ENCODE data around the gene CHST3.
"Not testable (repeated sequence)": the region's sequence is repeated elsewhere in the genome, so short reads cannot be mapped to it uniquely, and the experiment has no call there.

The CHST3 gene

GRCh38 chr10:71985542-71986250 lies 21.5 kb downstream of the CHST3 start:
- Histone ChIP-seq H3K23ac (ENCODE audit: low read length) (no peak overlapping the region), H4K8ac (ENCODE audit: low read depth, low read length) (no peak overlapping the region), H3K79me2 (ENCODE audit: control insufficient read depth, insufficient read depth, low read length) (no peaks in the 10 kb centered on the region), H2BK120ac (ENCODE audit: low read depth, low read length) (no peak overlapping the region), H2BK15ac (replicated peaks; ENCODE audit: low read depth) (no peak overlapping the region), H3K18ac (ENCODE audit: low read length) (no peak overlapping the region), H3K4ac (ENCODE audit: low read depth, low read length) (no peak overlapping the region), H3K4me2 (ENCODE audit: low read length) (no peak overlapping the region), H2BK5ac (ENCODE audit: low read length) (no peak overlapping the region), H3K36me3 (ENCODE audit: control insufficient read depth, insufficient read depth, low read length) (no peaks in the 10 kb centered on the region), H3K79me1 (ENCODE audit: low read length) (no peaks in the 10 kb centered on the region), H2AK5ac (ENCODE audit: low read length) (no peak overlapping the region), H3K27me3 (ENCODE audit: insufficient read depth, low read length, poor library complexity) (no peaks in the 10 kb centered on the region), H3K56ac (ENCODE audit: low read length) (no peak overlapping the region), H3K27ac (ENCODE audit: low read depth, low read length) (no peak overlapping the region), H3K4me1 (ENCODE audit: control insufficient read depth, low read depth, low read length) (no peaks in the 10 kb centered on the region), H4K5ac (ENCODE audit: low read length) (no peak overlapping the region), H3K9ac (ENCODE audit: low read length) (no peak overlapping the region), H3K4me3 (ENCODE audit: low read length) (no peak overlapping the region)
- WGBS (ENCODE audit: extremely low coverage, insufficient coverage, low lambda C conversion rate), result no CpG with 5 or more reads among the region's 4 CpGs
- DNase-seq, result no peak

- no CpG with 5 or more reads among the region's 6 CpGs for WGBS (ENCODE audit: extremely low coverage, insufficient coverage, low lambda C conversion rate)
These were observed 24.7 kb downstream of the CHST3 start for GRCh38 chr10:71988895-71989294.

GRCh38 chr10:71989661-71990454 lies 25.7 kb downstream of the CHST3 start:
- H3K9ac ChIP-seq (ENCODE audit: low read length), result no peak overlapping the region
- no peak overlapping the region for H3K27ac ChIP-seq (ENCODE audit: low read depth, low read length)
- H2BK5ac ChIP-seq (ENCODE audit: low read length), result no peak overlapping the region
- no peaks in the 10 kb centered on the region for H3K4me1 ChIP-seq (ENCODE audit: control insufficient read depth, low read depth, low read length)
- H3K56ac ChIP-seq (ENCODE audit: low read length), result no peak overlapping the region
- H2AK5ac ChIP-seq (ENCODE audit: low read length), result no peak overlapping the region
- WGBS (ENCODE audit: extremely low coverage, insufficient coverage, low lambda C conversion rate), result no CpG with 5 or more reads among the region's 6 CpGs
- no peak overlapping the region for H3K4me2 ChIP-seq (ENCODE audit: low read length)
- H3K4me3 ChIP-seq (ENCODE audit: low read length), result no peak overlapping the region
- H3K79me2 ChIP-seq (ENCODE audit: control insufficient read depth, insufficient read depth, low read length), result no peaks in the 10 kb centered on the region
- H3K23ac ChIP-seq (ENCODE audit: low read length), result no peak overlapping the region
- H3K4ac ChIP-seq (ENCODE audit: low read depth, low read length), result no peak overlapping the region
- no peaks in the 10 kb centered on the region for H3K79me1 ChIP-seq (ENCODE audit: low read length)
- no peak overlapping the region for H3K18ac ChIP-seq (ENCODE audit: low read length)
- no peak overlapping the region for H4K8ac ChIP-seq (ENCODE audit: low read depth, low read length)
- no peak overlapping the region for H4K5ac ChIP-seq (ENCODE audit: low read length)
- no peak overlapping the region for H2BK120ac ChIP-seq (ENCODE audit: low read depth, low read length)
- no peaks in the 10 kb centered on the region for H3K36me3 ChIP-seq (ENCODE audit: control insufficient read depth, insufficient read depth, low read length)
- H2BK15ac ChIP-seq (replicated peaks; ENCODE audit: low read depth), result no peak overlapping the region
- H3K27me3 ChIP-seq (ENCODE audit: insufficient read depth, low read length, poor library complexity), result no peaks in the 10 kb centered on the region
- no peak for DNase-seq

More at GRCh38 chr10:71988895-71989294, 24.7 kb downstream of the CHST3 start:
- not testable (repeated sequence) for H3K27ac ChIP-seq (ENCODE audit: low read depth, low read length); H3K79me1 ChIP-seq (ENCODE audit: low read length); H3K56ac ChIP-seq (ENCODE audit: low read length); H3K4ac ChIP-seq (ENCODE audit: low read depth, low read length); H3K23ac ChIP-seq (ENCODE audit: low read length); H3K27me3 ChIP-seq (ENCODE audit: insufficient read depth, low read length, poor library complexity); H3K18ac ChIP-seq (ENCODE audit: low read length); H2BK5ac ChIP-seq (ENCODE audit: low read length); H2BK120ac ChIP-seq (ENCODE audit: low read depth, low read length); H4K8ac ChIP-seq (ENCODE audit: low read depth, low read length); H2BK15ac ChIP-seq (replicated peaks; ENCODE audit: low read depth); H2AK5ac ChIP-seq (ENCODE audit: low read length); H3K79me2 ChIP-seq (ENCODE audit: control insufficient read depth, insufficient read depth, low read length); H3K4me2 ChIP-seq (ENCODE audit: low read length); H4K5ac ChIP-seq (ENCODE audit: low read length); DNase-seq; H3K9ac ChIP-seq (ENCODE audit: low read length); H3K4me1 ChIP-seq (ENCODE audit: control insufficient read depth, low read depth, low read length); H3K4me3 ChIP-seq (ENCODE audit: low read length); H3K36me3 ChIP-seq (ENCODE audit: control insufficient read depth, insufficient read depth, low read length)

GRCh38 chr10:71990706-71991269 lies 26.6 kb downstream of the CHST3 start:
- no peak overlapping the region for H3K27ac ChIP-seq (ENCODE audit: low read depth, low read length)
- no peak overlapping the region for H2BK15ac ChIP-seq (replicated peaks; ENCODE audit: low read depth)
- DNase-seq, result no peak
- no peak overlapping the region for H3K18ac ChIP-seq (ENCODE audit: low read length)
- H3K56ac ChIP-seq (ENCODE audit: low read length), result no peak overlapping the region
- no peaks in the 10 kb centered on the region for H3K4me1 ChIP-seq (ENCODE audit: control insufficient read depth, low read depth, low read length)
- no peak overlapping the region for H2BK120ac ChIP-seq (ENCODE audit: low read depth, low read length)
- no peak overlapping the region for H3K4ac ChIP-seq (ENCODE audit: low read depth, low read length)
- no peak overlapping the region for H4K8ac ChIP-seq (ENCODE audit: low read depth, low read length)
- H4K5ac ChIP-seq (ENCODE audit: low read length), result no peak overlapping the region
- no peak overlapping the region for H3K9ac ChIP-seq (ENCODE audit: low read length)
- H3K79me1 ChIP-seq (ENCODE audit: low read length), result no peaks in the 10 kb centered on the region
- no peaks in the 10 kb centered on the region for H3K79me2 ChIP-seq (ENCODE audit: control insufficient read depth, insufficient read depth, low read length)
- H3K36me3 ChIP-seq (ENCODE audit: control insufficient read depth, insufficient read depth, low read length), result no peaks in the 10 kb centered on the region
- H3K27me3 ChIP-seq (ENCODE audit: insufficient read depth, low read length, poor library complexity), result no peaks in the 10 kb centered on the region
- H2BK5ac ChIP-seq (ENCODE audit: low read length), result no peak overlapping the region
- no CpG with 5 or more reads among the region's 7 CpGs for whole genome bisulfite sequencing (ENCODE audit: extremely low coverage, insufficient coverage, low lambda C conversion rate)
- H3K4me3 ChIP-seq (ENCODE audit: low read length), result no peak overlapping the region
- H3K4me2 ChIP-seq (ENCODE audit: low read length), result no peak overlapping the region
- no peak overlapping the region for H2AK5ac ChIP-seq (ENCODE audit: low read length)
- H3K23ac ChIP-seq (ENCODE audit: low read length), result no peak overlapping the region

GRCh38 chr10:71995449-71995848 lies 31.3 kb downstream of the CHST3 start:
- Histone ChIP-seq H3K9ac (ENCODE audit: low read length) (no peak overlapping the region), H2AK5ac (ENCODE audit: low read length) (no peak overlapping the region), H3K27ac (ENCODE audit: low read depth, low read length) (no peak overlapping the region)

More at GRCh38 chr10:71995449-71995848, 31.3 kb downstream of the CHST3 start:
- no peak for DNase-seq
- Histone ChIP-seq H3K4me2 (ENCODE audit: low read length) (no peak overlapping the region), H3K36me3 (ENCODE audit: control insufficient read depth, insufficient read depth, low read length) (no peaks in the 10 kb centered on the region), H2BK120ac (ENCODE audit: low read depth, low read length) (no peak overlapping the region), H3K4me3 (ENCODE audit: low read length) (no peak overlapping the region), H2BK15ac (replicated peaks; ENCODE audit: low read depth) (no peak overlapping the region), H3K56ac (ENCODE audit: low read length) (no peak overlapping the region), H3K27me3 (ENCODE audit: insufficient read depth, low read length, poor library complexity) (no peaks in the 10 kb centered on the region), H3K79me2 (ENCODE audit: control insufficient read depth, insufficient read depth, low read length) (no peaks in the 10 kb centered on the region), H3K23ac (ENCODE audit: low read length) (no peak overlapping the region), H3K18ac (ENCODE audit: low read length) (no peak overlapping the region), H4K8ac (ENCODE audit: low read depth, low read length) (no peak overlapping the region), H2BK5ac (ENCODE audit: low read length) (no peak overlapping the region), H3K79me1 (ENCODE audit: low read length) (peaks cover 1% of the 10 kb centered on the region), H4K5ac (ENCODE audit: low read length) (no peak overlapping the region), H3K4me1 (ENCODE audit: control insufficient read depth, low read depth, low read length) (peaks cover 7% of the 10 kb centered on the region), H3K4ac (ENCODE audit: low read depth, low read length) (no peak overlapping the region)
- no CpG with 5 or more reads among the region's 3 CpGs for WGBS (ENCODE audit: extremely low coverage, insufficient coverage, low lambda C conversion rate)

All from mesendoderm (in vitro differentiated cells).